A172 (cell line): Measurements from ENCODE around the gene TYW5. TPM values are rescaled to one million over a fixed set of nuclear protein-coding genes. Genes with fewer than 3 reads are reported as not detected.

Source experiments
- DNase-seq: peaks from one replicate; pipeline ENCODE4 v3.0.0-alpha.2; 2015; ENCODE audit warnings: low spot score
- total RNA-seq: library from RNA; depleted of rRNA; stranded (reverse); fragments of >200 nt; shearing (Covaris generic); gene quantifications from 2 replicates; pipeline ENCODE4 v1.2.3, GENCODE V29; 2014

The TYW5 gene
- total RNA-seq, 1 experiment from 2014 or later = 8.8 TPM

DNA sequence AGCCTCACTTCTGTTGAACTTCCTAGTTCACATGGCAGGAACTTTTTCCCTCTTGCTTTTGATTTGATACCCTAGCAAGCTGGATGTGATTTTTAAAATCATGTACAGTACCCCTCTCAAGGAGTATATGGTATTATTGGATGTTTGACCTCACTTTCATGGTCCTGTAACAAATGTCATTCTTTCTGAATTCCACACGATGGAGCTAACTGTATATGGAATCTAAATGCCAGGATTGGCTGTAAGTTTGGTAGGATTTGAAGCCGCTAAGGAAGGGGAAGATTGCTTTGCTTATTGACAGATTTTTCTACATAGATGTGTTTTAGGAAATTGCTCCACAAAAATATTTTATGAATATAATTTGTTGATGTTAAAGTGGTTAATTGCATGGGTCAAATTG lies 18.4 kb upstream of the TYW5 start:
- peak; percentile 19 for DNase-seq

DNA sequence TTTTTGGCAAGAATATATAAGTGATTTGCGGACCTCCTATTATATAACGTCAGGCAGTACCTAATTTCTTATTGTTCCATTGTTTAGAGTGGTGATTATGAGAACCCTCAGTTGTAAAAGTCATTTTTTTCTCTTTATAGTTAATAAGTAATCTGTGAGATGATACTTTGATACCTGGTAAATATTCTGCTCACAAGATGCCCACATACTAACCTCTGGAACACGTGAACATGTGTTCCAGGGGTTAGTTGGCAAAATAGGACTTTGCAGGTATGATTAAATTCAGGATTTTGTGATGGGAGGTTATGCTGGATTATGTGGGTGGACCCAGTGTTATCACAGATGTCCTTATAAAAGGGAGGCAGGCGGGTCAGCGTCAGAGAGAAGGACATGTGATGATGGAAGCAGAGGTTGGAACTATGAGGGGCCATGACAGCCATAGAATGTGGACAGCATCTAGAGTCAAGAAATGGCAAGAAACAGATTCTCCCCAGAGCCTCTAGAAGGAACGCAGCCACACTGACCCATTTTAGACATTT lies 16.9 kb upstream of the TYW5 start:
- DNase-seq = no peak

DNA sequence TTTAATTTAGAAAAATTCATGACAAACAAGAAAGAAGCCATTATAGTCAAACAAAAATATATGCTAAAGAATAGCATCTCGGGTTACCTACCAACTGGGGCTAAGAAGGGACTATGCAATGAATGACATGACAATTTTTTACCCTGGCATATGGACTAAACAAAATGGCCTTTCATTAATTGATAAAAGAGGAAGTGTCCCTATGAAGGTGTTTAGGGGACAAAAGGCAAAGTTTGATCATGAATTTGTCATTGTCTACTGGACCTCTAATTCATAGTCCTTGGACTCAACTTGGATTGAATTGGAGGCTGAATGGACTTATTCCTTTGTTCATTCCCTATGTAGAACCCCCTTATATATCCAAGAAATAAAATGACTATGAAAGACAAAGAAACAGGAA lies 12.8 kb upstream of the TYW5 start:
- no peak for DNase-seq

GRCh38 chr2:199966976-199967375 lies 11.7 kb upstream of the TYW5 start:
- no peak for DNase-seq

GRCh38 chr2:199966405-199966804 lies 11.1 kb upstream of the TYW5 start:
- no peak for DNase-seq

- DNase-seq = no peak
Observed at GRCh38 chr2:199962203-199962602, 6.9 kb upstream of the TYW5 start.

DNA sequence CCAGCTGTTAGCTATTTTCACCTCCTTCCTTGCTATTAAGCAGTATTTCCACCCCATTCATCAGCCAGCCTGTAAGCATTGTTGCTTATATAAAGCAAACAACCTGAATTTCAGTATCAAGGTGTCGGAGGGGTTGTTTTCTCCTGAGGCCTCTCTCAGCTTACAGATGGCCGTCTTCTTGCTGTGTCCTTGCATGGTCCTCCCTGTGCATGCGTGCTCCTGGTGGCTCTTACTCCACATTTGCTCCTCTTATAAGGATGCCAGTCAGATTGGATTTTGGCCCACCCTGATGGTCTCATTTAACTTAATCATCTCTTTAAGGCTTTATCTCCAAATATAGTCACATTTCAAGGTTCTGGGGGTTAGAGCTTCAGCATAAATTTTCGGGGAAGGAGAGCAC lies 2.7 kb upstream of the TYW5 start:
- no peak for DNase-seq

DNA sequence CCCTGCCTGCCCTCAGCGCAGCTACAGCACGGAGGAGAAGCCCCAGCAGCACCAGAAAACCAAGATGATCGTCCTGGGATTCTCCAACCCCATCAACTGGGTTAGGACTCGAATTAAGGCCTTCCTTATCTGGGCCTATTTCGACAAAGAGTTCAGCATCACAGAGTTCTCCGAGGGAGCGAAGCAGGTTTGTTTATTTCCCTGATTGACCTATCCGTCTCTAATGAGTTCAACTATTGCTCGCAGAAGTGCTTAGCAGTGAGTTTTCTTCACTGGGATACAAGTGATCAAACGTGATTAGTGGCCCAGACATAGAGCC lies 730 bp upstream of the TYW5 start:
- peak; percentile 32 for DNase-seq

DNA sequence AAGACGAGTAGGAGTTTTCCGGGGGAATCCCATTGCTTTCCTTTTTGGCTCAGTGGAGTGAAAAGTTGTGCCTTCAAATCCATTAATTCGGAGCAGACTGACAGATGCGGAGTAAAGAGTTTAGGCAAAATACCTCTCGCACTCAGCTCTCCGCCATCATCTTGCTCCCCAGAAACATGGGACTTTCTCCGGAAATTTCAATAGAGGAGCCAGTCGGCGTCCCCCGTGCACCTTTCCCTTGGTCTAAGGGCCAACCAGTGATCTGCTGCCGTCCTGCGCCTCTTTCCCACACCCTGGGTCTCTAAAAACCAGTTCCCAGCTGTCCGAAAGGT lies 318 bp downstream of the TYW5 start:
- peak; percentile 47 for DNase-seq

DNA sequence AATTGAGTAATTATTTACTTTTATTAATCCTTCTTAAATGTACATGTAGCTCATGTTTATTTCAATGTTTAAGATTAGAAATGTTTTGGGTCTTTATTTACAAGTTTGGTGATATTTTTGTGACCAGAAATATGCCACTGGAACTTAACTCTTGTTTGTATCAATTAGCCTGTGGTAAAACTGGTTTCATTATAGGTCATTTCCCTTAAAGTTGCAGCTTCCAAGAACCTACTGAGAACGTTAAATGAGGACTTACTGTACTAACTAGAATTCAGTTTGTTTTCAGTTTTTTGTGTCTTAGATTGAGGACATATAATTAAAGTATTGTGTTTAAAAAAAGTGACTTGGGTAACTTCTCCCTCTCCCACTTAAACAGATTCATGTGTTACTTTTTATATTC lies 4.3 kb downstream of the TYW5 start:
- no peak for DNase-seq

- no peak for DNase-seq
Observed at GRCh38 chr2:199950396-199950795, 4.9 kb downstream of the TYW5 start.

DNA sequence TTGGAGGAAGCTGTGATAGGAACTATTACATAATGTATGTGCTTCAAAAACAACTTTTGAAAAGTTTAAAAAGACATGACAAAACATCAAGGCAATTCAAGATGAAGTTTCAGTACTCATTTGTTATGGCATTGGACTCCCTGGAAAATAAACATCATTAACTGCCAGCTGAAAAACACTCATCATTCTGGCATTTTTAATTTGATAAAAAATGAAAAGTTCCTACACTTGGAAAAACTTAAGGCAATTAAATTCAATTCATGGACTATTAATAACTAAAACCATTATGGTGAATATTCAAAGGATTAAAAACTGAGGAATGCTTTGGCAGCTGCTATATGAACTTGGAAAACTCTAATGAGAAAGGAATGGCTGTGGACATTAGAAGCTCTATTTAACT lies 8.5 kb downstream of the TYW5 start:
- no peak for DNase-seq

- no peak for DNase-seq
Observed at GRCh38 chr2:199946196-199946595, 9.1 kb downstream of the TYW5 start.

DNA sequence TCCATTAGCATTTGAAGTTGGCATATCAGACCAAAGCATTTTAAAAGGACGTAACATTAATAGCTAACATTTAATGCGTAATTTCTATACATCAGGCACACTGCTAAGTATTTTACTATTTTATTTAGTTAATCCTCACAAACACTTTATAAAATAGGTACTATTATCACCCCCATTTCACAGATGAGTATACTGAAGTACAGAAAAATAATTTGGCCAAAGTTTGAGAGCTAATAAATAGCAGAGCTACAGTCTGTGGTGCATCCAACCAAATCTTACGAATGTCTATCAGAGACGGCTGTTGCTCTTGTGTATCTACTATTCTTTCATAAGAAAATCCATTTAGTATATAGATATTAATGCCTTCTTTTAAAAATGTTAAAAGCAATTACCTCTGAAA lies 11.9 kb downstream of the TYW5 start:
- DNase-seq = no peak

- DNase-seq = peak; percentile 14
Observed at GRCh38 chr2:199940373-199940772, 14.9 kb downstream of the TYW5 start.

DNA sequence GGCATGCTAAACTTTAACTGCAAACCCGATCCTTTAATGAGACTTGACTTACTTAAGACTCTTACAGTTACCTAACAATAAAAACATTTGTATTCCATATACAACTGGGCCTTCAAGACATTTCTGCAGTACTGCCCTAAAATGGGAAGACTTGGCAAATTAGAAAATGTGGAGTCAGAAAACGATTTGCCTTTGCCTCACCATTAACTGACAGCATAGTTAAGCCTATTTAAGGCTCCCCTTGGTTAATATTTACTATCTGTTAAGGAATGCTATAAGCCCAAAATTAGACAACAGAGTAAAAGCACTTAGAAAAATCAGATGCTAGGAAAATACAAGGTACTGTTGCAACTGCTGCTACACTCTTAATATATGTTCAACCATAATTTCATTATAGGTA lies 18.7 kb downstream of the TYW5 start:
- no peak for DNase-seq

- no peak for DNase-seq
Observed at GRCh38 chr2:199933466-199933865, 21.8 kb downstream of the TYW5 start.

- peak; percentile 37 for DNase-seq
Observed at GRCh38 chr2:199932312-199932855, 22.9 kb downstream of the TYW5 start.

DNA sequence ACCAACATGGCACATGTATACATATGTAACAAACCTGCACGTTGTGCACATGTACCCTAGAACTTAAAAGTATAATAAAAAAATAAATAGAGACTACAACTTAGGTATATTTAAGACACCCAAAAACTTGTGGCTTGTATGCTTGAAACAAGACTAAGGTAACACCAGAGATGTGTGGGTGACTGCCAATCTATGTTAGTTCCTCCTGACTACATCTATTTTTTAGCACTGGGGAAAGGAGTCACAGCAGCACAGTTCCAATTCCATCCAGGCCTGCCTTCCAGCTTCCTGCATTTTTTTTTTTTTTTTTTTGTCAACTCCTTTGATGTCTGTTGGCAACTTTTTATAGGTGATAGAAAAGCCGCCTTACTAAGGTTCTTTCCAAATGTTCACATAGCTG lies 26.0 kb downstream of the TYW5 start:
- DNase-seq = no peak

DNA sequence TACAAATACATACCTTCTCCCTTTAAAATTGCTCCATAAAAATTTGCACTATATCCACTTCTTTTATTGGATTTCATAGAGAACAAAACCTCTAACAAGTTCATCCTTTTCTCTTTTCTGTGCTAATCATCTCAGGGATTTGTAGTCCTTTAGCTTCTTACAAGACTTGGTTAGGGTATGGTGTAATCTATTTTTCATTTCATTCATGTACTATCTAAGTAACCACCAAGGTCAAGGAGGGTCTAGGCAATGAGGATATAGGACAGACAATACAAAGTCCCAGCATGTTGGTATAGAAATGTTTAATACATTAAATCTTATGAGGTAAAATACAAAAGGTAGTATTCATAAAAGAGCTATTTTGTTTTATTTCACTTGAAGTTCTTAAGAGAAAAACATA lies 26.7 kb downstream of the TYW5 start:
- no peak for DNase-seq

- no peak for DNase-seq
Observed at GRCh38 chr2:199928226-199928625, 27.1 kb downstream of the TYW5 start.

- no peak for DNase-seq
Observed at GRCh38 chr2:199926806-199927205, 28.5 kb downstream of the TYW5 start.

GRCh38 chr2:199923924-199924323 lies 31.4 kb downstream of the TYW5 start:
- no peak for DNase-seq

- DNase-seq = no peak
Observed at GRCh38 chr2:199922856-199923255, 32.4 kb downstream of the TYW5 start.

DNA sequence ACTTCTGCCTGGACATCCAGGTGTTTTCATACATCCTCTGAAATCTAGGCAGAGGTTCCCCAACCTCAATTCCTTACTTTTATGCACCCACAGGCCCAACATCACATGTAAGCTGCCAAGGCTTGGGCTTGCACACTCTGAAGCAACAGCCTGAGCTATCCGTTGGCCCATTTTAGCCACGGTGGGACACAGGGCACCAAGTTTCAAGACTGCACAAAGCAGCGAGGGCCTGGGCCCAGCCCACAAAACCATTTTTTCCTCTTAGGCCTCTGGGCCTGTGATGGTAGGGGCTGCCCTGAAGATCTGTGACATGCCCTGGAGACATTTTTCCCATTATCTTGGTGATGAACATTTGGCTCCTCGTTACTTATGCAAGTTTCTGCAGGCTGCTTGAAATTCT lies 38.3 kb downstream of the TYW5 start:
- no peak for DNase-seq
